WI38 (cell line): ENCODE results near the gene MRGPRX3.

ENCODE experiments used
- H3K4me3 ChIP-seq: 2 replicates; pipeline ENCODE4 v1.5.1; 2011; ENCODE audit warnings: low read depth, mild to moderate bottlenecking, control low read depth, low read length
- CTCF ChIP-seq: IDR thresholded peaks from 2 replicates; pipeline ENCODE4 v1.5.1; 2012; ENCODE audit warnings: low read depth, mild to moderate bottlenecking, control low read depth, low read length

MRGPRX3 gene

GRCh38 chr11:18132341-18132740 lies at the start of gene MRGPRX3:
Gene MRGPRX3 (plus strand): TSS chr11:18132571. CDS start chr11:18137203, 4,632 bp downstream.
- TF ChIP-seq CTCF: no peak
- no peak within 1 kb of the TSS for H3K4me3 ChIP-seq

- no peak for TF ChIP-seq CTCF
Observed at GRCh38 chr11:18088366-18088765, 44.0 kb upstream of the MRGPRX3 start.

GRCh38 chr11:18088966-18089365 lies 43.4 kb upstream of the MRGPRX3 start:
- no peak for TF ChIP-seq CTCF

More at GRCh38 chr11:18088366-18088765, 44.0 kb upstream of the MRGPRX3 start:
- H3K4me3 ChIP-seq: no peak overlapping the region

GRCh38 chr11:18091731-18092130 lies 40.6 kb upstream of the MRGPRX3 start:
- TF ChIP-seq CTCF: no peak
- H3K4me3 ChIP-seq: no peak overlapping the region

More at GRCh38 chr11:18088966-18089365, 43.4 kb upstream of the MRGPRX3 start:
- no peak overlapping the region for H3K4me3 ChIP-seq

- TF ChIP-seq CTCF: no peak
- no peak overlapping the region for H3K4me3 ChIP-seq
Observed at GRCh38 chr11:18093959-18094358, 38.4 kb upstream of the MRGPRX3 start.

- no peak overlapping the region for H3K4me3 ChIP-seq
- TF ChIP-seq CTCF: no peak
Observed at GRCh38 chr11:18100926-18101656, 31.3 kb upstream of the MRGPRX3 start.

- H3K4me3 ChIP-seq: peak overlapping the region; percentile 95
- no peak for TF ChIP-seq CTCF
Observed at GRCh38 chr11:18105086-18105801, 27.1 kb upstream of the MRGPRX3 start.
